WTC11 (cell line): Measurements from ENCODE around the gene CIB2.

ENCODE experiments used
- ATF6 ChIP-seq: sonication (generic); formaldehyde crosslinking; IDR thresholded peaks from 2 replicates; pipeline ENCODE4 v1.8.1; 2023; ENCODE audit warnings: mild to moderate bottlenecking, missing genetic modification reagents
- CREB1 ChIP-seq: sonication (generic); formaldehyde crosslinking; IDR thresholded peaks from 2 replicates; pipeline ENCODE4 v1.8.0; 2023; ENCODE audit warnings: mild to moderate bottlenecking, missing genetic modification reagents
- CTCF ChIP-seq: fragments of 200-600 bp; IDR thresholded peaks from 2 replicates; pipeline ENCODE4 v1.8.0; 2022; ENCODE audit warnings: antibody characterized with exemption
- ELF4 ChIP-seq: sonication (generic); formaldehyde crosslinking; IDR thresholded peaks from 2 replicates; pipeline ENCODE4 v1.8.1; 2022; ENCODE audit warnings: low read depth, mild to moderate bottlenecking, moderate library complexity, missing genetic modification reagents
- MLX ChIP-seq: sonication (generic); formaldehyde crosslinking; IDR thresholded peaks from 2 replicates; pipeline ENCODE4 v1.8.1; 2023; ENCODE audit warnings: mild to moderate bottlenecking, missing genetic modification reagents, moderate library complexity
- NR3C1 ChIP-seq: sonication (generic); formaldehyde crosslinking; conservative IDR thresholded peaks from 2 replicates; pipeline ENCODE4 v1.8.1; 2023; ENCODE audit warnings: low read depth, mild to moderate bottlenecking, missing genetic modification reagents
- PRDM15 ChIP-seq: sonication (generic); formaldehyde crosslinking; IDR thresholded peaks from 2 replicates; pipeline ENCODE4 v1.8.0; 2022; ENCODE audit warnings: missing genetic modification reagents
- RELA ChIP-seq: sonication (generic); formaldehyde crosslinking; IDR thresholded peaks from 2 replicates; pipeline ENCODE4 v1.8.1; 2022; ENCODE audit warnings: missing genetic modification reagents, mild to moderate bottlenecking, borderline replicate concordance
- ZBTB43 ChIP-seq: sonication (generic); formaldehyde crosslinking; IDR thresholded peaks from 2 replicates; pipeline ENCODE4 v1.8.1; 2023; ENCODE audit warnings: mild to moderate bottlenecking, missing genetic modification reagents

GRCh38 chr15:78102211-78102610 lies 29.0 kb downstream of the CIB2 start:
- TF ChIP-seq ATF6 (CRISPR knock-in tag), result no peak
- TF ChIP-seq CTCF, result no peak
- no peak for TF ChIP-seq MLX
- no peak for TF ChIP-seq NR3C1 (CRISPR knock-in tag)
- TF ChIP-seq ELF4, result no peak
- no peak for TF ChIP-seq ZBTB43 (CRISPR knock-in tag)
- TF ChIP-seq CREB1 (CRISPR knock-in tag), result no peak
- TF ChIP-seq RELA, result no peak
- TF ChIP-seq PRDM15 (CRISPR knock-in tag), result no peak
